HG02943 (cell line): Measurements from ENCODE around the gene CPSF4.

Experiments used
- ATAC-seq: cut with Tn5 transposase; IDR thresholded peaks from one replicate; pipeline ENCODE4 v1.9.1; 2021; ENCODE audit warnings: mild to moderate bottlenecking, low read depth, moderate library complexity; ENCODE audit not compliant: unreplicated experiment

The CPSF4 gene

GRCh38 chr7:99446096-99446495 is 7.4 kb downstream of the CPSF4 start:
- no peak for ATAC-seq

- no peak for ATAC-seq
Measured at GRCh38 chr7:99447943-99448342, 9.2 kb downstream of the CPSF4 start.

GRCh38 chr7:99448855-99449254 is 10.1 kb downstream of the CPSF4 start:
- ATAC-seq, result no peak

DNA sequence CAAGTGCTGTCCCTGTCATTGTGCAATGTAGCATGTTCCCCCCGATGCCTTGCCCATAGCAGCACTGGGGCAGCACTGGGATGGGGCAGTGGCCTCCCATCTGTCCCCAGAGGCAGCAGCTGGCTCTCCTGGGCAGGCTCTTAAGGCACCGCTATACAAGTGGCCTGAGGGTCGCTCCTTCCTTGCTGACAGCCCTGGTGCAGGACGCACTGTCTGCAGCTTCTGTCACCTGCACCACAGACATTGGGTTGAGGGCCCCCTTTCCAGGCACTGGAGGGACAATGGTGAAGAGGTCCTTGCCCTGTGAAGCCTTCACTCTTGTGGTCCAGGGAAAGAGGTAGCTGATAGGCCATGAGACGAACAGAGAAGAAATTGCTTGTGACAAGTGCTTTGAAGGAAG is 10.6 kb downstream of the CPSF4 start:
- no peak for ATAC-seq

- no peak for ATAC-seq
Measured at GRCh38 chr7:99451936-99452335, 13.2 kb downstream of the CPSF4 start.

GRCh38 chr7:99452541-99452940 is 13.8 kb downstream of the CPSF4 start:
- no peak for ATAC-seq

DNA sequence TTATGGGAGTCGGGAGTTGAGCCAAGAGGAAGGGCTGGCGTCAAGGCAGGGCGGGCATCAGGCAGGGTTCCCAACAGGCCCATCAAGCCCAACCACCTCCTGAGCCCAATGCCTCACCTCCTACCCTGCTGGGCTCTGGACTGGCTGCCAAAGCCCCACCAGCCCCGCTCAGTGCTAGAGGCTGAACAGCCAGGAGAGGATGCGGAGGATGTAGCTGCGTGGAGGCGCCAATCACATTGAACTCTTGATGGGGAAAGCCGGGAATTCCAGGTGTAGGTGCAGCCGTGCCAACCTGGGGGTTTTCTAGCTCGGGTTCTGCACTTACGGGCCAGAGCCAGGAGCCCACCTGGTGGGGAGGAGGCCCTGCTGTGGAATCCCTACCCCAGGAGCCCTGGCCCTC is 14.4 kb downstream of the CPSF4 start:
- ATAC-seq, result no peak

GRCh38 chr7:99455874-99456273 is 17.1 kb downstream of the CPSF4 start:
- no peak for ATAC-seq

- no peak for ATAC-seq
Measured at GRCh38 chr7:99456288-99456687, 17.5 kb downstream of the CPSF4 start.

- no peak for ATAC-seq
Measured at GRCh38 chr7:99457050-99457649, 18.4 kb downstream of the CPSF4 start.

DNA sequence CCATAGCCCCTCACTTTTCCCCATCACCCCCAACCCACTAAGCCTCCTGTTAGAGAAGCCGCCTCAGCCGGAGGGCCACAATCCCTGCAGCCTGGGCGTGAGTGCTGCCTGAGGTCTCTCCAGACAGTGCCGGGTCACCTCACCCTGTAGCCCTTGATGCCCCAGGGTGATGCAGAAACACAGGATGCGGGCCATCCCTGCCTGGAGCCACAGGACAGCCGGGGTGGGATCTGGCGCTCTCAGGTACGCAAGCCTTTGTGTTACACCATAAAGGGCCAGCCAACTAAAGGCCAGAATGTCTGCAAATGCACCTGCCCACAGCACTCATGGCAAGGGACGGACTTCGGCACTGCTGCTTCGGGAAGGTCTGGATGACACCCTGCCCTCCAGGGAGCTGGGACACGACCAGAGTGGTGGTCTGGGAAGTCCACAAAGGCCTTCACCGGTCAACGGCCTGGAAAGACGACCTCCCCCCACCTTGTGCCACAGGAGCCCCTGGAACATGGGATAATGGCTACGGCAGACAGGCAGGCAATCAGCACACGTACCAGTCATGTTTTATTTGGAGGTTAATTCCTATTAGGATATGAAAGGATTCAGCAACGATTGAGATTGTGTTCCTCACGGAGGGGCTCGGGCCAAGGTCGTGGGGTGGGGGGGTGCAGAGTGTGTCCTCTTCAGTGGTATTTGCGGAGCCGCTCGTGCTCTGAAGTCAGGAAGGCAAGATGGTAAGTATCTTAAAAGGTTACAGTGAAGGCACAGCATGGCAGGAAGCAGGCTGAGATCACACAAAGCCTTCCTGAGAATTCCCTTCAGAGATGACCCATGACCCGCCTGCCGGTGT is 19.1 kb downstream of the CPSF4 start:
- ATAC-seq, result no peak

DNA sequence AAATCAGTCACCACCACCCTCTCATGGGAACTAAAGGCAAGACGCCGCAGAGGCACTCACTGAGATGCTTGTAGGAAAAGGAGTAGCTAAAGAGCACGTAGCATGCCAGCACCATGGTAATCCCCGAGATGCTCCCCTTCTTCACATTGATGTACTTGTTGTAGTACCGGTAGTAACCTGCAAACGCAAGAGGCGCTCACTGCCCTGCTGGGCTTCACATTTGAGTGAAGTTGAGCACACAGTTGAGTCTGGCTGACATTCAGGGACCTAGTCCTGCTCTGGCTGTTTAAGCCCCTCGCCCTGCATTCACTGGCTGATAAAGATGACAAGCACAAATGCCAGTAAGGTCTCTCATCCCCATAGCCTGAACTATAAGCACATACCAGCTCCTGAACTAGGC is 20.3 kb downstream of the CPSF4 start:
- ATAC-seq, result no peak

DNA sequence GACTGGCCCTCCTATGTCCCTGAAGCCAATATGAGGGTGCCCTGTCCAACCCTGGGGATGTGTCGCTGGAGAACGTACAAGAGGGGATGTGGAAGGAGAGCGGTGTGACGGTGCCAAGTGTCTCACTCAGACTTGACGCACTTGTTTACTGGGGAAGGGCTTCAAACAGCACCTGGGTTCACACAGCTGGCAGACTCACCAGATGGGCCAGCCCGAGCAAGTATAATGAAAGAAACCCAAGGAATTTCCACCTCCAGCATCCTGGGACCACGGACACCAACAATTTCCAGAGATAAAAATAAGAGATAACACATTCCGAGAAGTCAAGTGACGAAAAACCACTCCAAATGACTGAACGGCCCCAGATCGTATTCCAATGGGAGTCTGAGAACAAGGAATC is 21.9 kb downstream of the CPSF4 start:
- no peak for ATAC-seq

GRCh38 chr7:99461221-99461620 is 22.5 kb downstream of the CPSF4 start:
- ATAC-seq, result no peak

- no peak for ATAC-seq
Measured at GRCh38 chr7:99465421-99465768, 26.7 kb downstream of the CPSF4 start.

DNA sequence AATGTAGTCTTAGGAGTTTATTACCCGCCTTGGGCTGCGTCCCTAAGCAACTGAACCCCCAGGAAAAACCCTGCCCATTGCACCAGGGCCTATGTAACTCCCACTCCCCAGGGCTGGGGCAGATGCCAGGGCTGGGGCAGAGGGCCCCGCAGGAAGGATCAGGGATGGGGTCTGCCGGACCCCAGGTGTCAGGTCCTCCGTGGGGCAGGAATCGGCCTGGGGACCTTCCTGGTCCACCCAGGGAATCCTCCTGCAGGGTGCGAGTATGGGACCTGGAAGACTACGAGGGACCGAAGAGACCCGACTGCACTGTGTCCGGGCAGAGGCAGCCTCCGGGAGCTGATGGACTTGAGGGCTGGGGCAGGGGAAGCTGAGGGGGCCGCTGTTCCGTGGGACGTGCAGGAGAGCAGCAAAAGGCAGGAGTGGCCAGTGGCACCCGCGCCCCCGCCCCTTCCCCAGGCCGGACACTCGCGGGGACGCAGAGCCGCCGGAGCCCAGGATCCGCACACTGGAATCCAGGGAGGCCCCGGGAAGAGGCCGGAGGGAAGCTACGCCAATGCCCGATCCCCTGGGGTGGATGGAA is 29.7 kb downstream of the CPSF4 start:
- ATAC-seq, result no peak

- no peak for ATAC-seq
Measured at GRCh38 chr7:99469381-99470065, 30.8 kb downstream of the CPSF4 start.

DNA sequence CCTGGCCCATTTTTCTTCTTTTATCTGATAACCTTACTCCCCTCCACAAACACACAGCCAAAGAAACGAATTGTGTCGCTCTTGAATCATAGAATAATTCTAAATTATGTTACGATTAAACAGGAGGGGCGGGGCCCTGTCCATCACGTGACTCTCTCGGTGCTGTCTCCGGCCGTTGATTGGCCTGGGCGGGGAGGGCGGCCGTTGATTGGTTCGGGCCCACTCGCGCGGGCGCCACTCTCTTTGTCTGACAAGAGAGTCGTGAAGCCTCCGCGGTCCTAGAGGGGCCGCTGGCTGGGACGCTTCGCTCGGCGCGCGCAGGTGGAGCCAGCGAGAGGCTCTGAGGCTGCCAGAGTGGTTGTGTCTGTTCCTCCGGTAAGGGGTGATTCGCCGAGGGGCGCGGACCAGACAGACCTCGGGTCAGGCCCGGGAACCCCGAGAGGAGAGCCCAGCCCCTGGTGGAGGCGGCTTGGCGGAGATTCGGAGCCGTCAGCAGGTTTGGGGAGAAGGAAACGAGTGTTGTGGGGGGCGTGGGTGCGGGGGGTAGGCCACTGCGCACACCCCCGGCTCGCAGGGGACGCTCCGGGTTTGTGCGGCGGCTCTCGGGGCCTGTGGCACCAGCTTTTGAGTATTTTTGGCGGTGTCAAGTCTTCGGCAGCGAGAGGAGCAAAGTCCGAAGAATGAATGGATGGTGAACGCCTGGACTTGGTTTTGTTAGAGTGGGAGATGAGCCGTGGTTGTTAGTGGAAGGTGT is 34.0 kb downstream of the CPSF4 start, which contains the start of gene ZNF789:
TSS of gene ZNF789 (plus strand) at position 330 of the 754 bp plus-strand sequence. CDS start 3,567 bp downstream, outside the sequence.
- ATAC-seq, result peak; percentile 96

DNA sequence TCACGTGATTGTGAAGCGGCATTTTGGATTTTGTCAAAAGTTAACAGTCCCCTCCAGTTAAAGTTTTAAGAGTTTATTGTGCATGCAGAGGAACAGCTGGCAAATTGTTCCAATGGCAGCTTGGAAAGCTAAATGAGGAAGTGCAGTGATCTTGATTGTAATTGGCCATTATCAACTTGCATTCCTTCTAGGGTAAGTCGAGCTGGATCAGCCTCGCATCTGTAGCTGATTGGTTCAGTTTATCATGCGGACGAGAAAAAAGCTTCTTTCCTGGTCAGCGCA is 34.5 kb downstream of the CPSF4 start:
- ATAC-seq, result no peak

GRCh38 chr7:99476107-99476506 is 37.4 kb downstream of the CPSF4 start:
- ATAC-seq, result no peak
